NK-92 (cell line): ENCODE results near the gene PARD3.
"Not testable (repeated sequence)": the region's sequence is repeated elsewhere in the genome, so short reads cannot be mapped to it uniquely, and the experiment has no call there.

Experiments
- DNase-seq: peaks from one replicate; lab custom pipeline; 2025; ENCODE audit not compliant: unreplicated experiment; lab: John Stamatoyannopoulos, UW

PARD3 gene

GRCh38 chr10:34800624-34801023 is 14.5 kb downstream of the PARD3 start:
- DNase-seq, result no peak

DNA sequence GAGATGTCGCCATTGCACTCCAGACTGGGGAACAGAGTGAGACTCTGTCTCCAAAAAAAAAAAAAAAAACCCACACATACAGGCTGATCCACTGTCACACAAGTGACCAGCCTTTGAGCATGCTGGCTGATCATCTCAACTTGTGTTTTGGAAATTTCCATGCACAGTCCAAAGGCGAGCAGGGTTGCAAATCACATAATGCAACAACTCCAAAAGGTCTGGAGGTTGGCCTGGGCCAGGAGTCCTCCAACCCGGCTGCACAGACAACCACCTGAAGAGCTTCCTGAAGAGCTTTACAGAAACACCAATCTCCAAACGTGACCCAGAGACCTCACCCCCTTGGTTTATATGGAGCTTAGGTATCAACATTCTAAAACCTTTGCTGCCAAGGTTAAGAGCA is 16.4 kb downstream of the PARD3 start:
- DNase-seq, result no peak

GRCh38 chr10:34797155-34797554 is 17.9 kb downstream of the PARD3 start:
- DNase-seq, result no peak

DNA sequence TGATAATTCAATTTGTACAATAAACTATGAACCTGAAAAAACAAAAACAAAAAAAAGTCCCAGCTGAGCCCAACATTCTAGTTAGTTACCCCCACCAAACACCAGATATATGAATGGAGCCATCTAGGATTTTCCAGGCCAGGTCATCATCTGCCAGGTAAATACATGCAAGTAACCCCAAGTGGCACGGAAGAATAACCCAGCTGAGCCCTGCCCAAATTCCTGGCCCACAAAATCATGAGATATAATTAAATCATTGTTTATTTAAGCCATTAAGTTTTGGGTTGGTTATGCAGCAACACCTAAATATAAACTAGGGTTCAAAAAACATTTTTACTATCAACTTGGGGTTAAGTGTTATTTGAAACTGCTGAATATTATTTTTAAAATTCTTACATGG is 19.0 kb downstream of the PARD3 start:
- DNase-seq, result no peak

DNA sequence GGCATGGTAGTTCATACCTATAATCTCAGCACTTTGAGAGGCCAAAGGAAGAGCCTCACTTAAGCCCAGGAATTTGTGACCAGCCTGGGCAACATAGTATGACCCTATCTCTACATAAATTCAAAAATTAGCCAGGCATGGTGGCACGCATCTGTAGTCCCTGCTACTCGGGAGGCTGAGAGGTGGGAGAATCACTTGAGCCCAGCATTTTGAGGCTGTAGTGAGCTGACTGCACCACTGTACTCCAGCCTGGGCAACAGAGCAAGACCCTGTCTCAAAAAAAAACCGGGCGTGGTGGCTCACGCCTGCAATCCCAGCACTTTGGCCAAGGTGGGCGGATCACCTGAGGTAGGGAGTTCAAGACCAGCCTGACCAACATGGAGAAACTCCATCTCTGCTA is 19.8 kb downstream of the PARD3 start:
- DNase-seq, result no peak

DNA sequence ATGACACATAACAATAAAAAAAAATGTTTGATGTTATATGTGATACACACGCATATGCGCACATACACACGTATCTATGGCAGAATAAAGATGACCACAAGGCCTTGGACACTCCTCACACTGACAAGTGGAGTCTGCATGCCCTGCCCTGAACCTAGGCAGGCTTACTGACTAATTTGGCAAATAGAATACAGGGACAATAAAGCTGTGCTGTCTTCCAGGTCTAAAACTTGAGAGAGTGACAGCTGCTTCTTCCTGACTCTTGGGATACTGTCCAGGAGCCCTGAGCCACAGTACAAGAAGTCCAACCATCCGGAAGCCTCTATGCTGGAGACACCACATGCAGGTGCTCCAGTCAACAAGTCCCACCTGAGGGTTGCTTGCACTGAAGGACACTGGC is 20.3 kb downstream of the PARD3 start:
- DNase-seq, result no peak

DNA sequence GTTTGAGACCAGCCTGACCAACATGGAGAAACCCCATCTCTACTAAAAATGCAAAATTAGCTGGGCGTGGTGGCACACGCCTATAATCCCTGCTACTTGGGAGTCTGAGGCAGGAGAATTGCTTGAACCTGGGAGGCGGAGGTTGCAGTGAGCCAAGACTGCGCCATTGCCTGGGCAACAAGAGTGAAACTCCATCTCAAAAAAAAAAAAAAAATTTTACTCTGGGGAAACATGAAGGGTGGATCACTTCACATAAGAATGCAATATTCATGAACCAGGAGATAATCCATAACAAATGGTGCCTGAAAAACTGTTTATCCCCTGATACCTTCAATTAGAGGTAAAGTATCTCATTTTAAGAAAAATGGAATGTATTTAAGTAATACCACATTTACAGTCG is 21.5 kb downstream of the PARD3 start:
- DNase-seq, result not testable (repeated sequence)

GRCh38 chr10:34792881-34793280 is 22.2 kb downstream of the PARD3 start:
- no peak for DNase-seq

GRCh38 chr10:34791947-34792346 is 23.1 kb downstream of the PARD3 start:
- DNase-seq, result no peak

DNA sequence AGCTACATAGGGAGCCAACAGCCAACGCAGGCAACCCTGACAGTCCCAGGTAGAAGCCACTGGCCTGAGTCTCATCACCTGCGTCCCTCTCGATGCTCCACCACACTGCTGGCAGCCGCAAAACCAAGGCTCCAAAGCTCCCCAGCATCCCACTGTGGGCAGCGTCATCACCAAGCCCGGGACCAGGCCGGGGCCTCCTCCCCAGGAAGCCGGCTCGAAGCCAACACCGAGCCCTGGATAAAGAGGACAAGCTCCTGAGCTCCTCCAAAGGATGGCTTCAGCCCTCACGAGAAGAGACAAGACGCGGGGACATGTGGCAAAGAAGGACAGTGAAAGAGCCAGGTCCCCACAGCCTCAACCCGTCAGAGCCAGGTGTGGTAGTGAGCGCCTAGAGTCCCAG is 23.9 kb downstream of the PARD3 start:
- no peak for DNase-seq

DNA sequence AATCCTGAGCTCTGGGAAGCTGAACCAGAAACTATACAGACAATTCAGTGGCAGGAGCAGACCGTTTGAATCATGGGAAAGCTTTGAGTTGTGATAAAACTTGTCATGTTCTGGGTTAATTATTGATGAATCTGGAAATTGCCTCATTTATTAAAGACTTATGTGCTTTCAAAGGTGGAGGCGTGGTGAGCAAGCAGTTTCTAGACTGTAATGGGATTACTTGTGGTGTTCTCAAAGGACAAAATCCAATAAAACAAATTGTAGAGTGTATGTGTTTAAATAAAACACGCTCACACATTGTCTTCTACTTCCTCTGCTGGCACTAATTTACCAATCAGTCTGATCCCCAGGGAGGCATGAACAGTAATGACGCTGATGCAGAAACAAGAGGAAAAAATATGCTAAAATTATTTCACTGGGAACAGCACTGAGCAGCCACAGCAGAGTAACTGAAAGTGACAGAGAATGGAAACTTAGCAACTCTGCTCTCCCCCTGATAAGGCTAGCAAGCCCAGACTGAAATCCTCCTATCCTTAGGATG is 25.1 kb downstream of the PARD3 start:
- DNase-seq, result no peak

DNA sequence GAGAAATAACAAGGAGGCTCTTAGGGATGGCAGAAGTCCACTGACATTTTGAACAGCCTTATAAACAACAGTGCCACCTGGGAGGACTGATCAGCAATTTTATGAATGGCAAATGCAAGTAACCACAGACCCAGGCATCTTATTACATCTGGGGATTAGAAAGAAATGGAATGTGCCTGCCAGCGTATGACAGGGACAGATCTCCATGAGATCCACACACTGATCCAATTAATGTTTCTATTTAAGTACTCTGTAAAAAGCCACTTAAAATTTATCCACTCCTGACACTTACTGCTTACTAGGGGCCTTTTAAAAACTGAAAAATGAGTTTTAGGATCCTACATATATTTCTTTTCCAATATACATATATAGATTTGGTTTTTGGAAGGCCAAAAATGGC is 28.6 kb downstream of the PARD3 start:
- no peak for DNase-seq

DNA sequence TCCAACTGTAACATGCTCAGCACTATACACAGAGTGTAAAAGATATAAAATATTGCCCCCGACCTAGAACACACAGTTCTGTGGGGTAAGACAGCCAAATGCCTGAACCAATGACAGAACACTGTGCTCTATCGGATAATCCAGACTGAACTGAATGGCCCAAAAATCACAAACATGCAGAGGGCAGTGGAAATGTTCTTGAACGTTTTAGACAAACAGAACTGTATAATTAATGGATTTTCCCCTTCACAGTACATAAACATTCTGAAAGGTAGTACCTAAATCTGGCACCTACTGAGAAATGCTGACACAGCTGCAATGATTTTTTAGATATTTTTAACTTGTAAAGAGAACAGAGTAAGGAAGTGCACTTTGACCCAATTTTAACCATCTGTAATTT is 33.4 kb downstream of the PARD3 start:
- no peak for DNase-seq

GRCh38 chr10:34780818-34781380 is 34.2 kb downstream of the PARD3 start:
- no peak for DNase-seq

GRCh38 chr10:34778237-34778636 is 36.9 kb downstream of the PARD3 start:
- no peak for DNase-seq

GRCh38 chr10:34776090-34776690 is 38.9 kb downstream of the PARD3 start:
- no peak for DNase-seq

DNA sequence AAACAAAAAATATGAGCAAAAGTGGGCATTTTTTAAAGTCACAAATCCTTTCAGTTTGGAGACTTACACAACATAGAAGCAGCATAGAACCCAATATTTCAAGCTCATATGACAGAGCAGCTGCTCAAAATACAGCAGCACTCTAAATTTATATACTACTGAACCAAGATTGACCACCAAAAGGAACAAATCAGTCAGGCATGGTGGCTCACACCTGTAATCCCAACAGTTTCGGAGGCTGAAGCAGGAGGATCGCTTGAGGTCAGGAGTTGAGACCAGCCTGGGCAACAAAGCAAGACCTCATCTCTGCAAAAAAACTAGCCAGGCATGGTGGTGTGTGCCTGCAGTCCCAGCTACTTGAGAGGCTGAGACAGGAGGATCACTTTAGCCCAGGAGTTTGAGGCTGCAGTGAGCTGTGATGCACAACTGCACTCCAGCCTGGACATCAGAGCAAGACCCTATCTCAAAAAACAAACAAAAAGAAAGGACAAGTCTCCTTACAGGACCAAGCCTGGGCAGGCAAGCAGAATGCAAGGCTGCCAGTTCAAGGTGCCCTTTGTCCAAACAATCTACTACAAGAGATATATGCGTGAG is 40.0 kb downstream of the PARD3 start:
- no peak for DNase-seq

GRCh38 chr10:34773636-34774630 is 41.2 kb downstream of the PARD3 start:
- no peak for DNase-seq

DNA sequence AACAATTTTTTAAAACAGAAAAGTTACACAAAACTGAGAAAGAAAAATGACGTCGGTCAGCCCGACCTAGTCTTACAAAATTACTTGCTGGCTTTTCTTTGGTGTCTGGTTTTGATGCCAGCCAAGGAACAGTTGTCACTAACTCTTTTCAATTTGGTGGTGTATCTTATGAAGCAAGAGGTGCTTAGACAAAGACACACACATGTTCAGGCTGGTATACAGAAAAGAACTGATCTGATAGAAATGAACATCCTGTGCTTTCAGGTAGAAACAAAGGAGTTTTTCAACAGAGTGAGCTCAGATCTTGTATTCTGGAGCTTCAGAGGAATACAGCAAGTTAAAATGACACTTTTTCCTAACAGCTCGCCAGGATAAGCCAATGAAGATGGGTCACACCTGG is 43.6 kb downstream of the PARD3 start:
- no peak for DNase-seq

DNA sequence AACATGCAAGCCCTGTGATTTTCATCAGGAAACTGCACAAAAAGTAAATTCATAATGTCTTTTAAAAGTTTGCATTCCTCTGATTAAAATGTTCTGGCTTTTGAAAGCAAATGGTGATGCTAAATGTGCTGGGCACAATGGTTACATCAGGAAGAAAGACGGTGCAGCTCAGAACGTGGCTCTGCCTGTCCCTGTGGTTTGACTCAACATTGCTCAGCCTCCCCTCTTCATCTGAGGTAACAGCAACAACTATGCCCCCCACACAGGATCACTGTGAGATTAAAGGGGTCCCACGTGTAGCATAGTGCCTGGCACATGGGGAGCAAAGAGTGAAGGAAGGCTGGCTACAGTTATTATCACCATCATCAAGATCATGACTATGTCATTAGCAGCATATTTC is 44.0 kb downstream of the PARD3 start:
- DNase-seq, result no peak

- DNase-seq, result no peak
These were observed 45.2 kb downstream of the PARD3 start for GRCh38 chr10:34769899-34770298.

DNA sequence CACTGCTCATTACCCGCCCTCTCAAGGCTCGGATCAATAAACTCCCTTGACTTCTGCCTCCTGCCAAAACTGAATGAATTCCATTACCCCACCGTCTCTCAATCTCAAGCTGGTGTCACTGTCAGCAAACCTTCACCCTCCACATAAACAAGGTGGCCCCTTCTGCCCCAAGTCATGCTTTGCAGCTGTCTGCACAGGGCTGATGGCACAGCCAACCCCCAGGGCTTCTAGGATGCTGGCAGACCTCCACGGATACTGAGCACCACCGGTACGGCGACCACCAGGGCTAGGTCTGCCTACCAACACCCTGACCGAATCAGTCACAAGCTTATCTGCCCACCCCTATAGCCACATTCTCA is 46.1 kb downstream of the PARD3 start:
- no peak for DNase-seq
